K562 (cell line): ENCODE results near the gene UBE2G2. TPM values are rescaled to one million over a fixed set of nuclear protein-coding genes. Genes with fewer than 3 reads are reported as not detected.
A peak's percentile ranks its signal among the peaks of the same experiment; 100 is the strongest.

Experiments
- ATF1 ChIP-seq, 2 experiments: fragments of 450-650 bp in 1 of 2; IDR thresholded peaks; 2 replicates each; pipeline ENCODE4 v1.6.1; 2016; ENCODE audit warnings: missing compliant biosample characterization in 1 of 2, missing genetic modification characterization in 1 of 2
- BDP1 ChIP-seq: IDR thresholded peaks from 3 replicates; pipeline ENCODE4 v1.6.1; 2011; ENCODE audit not compliant: insufficient read length, insufficient read depth
- CREB1 ChIP-seq, 2 experiments: sonication (generic) in 1 of 2; formaldehyde crosslinking in 1 of 2; IDR thresholded peaks; 2 replicates each; pipeline versions ENCODE4 v1.6.1 to v1.8.0; 2012 to 2022; ENCODE audit warnings: inconsistent platforms in 1 of 2, mild to moderate bottlenecking in 1 of 2, missing genetic modification reagents in 1 of 2, moderate library complexity in 1 of 2
- EP400 ChIP-seq: fragments of 450-650 bp; IDR thresholded peaks from 2 replicates; pipeline ENCODE4 v1.6.1; 2017; ENCODE audit warnings: antibody characterized with exemption, mild to moderate bottlenecking, moderate library complexity
- FOXK2 ChIP-seq, 2 experiments: fragments of 450-650 bp; IDR thresholded peaks in 1 of 2; conservative IDR thresholded peaks in 1 of 2; 2 replicates each; pipeline ENCODE4 v1.6.1; 2016; ENCODE audit warnings: low read depth in 2 of 2, mild to moderate bottlenecking in 1 of 2
- HNRNPK ChIP-seq: fragments of 200-400 bp; formaldehyde crosslinking; IDR thresholded peaks from one replicate; pipeline ENCODE4 v1.6.1; 2018; ENCODE audit warnings: mild to moderate bottlenecking, low read depth, low read length; ENCODE audit not compliant: poor library complexity, severe bottlenecking
- POLR3A ChIP-seq: IDR thresholded peaks from 2 replicates; pipeline ENCODE4 v1.6.1; 2011; ENCODE audit warnings: borderline replicate concordance, mild to moderate bottlenecking, moderate library complexity; ENCODE audit not compliant: insufficient read length, insufficient read depth; ENCODE audit errors: extremely low read depth
- TBL1XR1 ChIP-seq, 2 experiments: IDR thresholded peaks; 2 replicates each; pipeline ENCODE4 v1.6.1; 2012; ENCODE audit warnings: improper control_type of control experiment in 2 of 2, low read length in 2 of 2, mild to moderate bottlenecking in 1 of 2
- TBP ChIP-seq: optimal IDR thresholded peaks from 2 replicates; pipeline ENCODE3; 2011; ENCODE audit warnings: low read depth, low read length, improper control_type of control experiment
- TOE1 ChIP-seq, 2 experiments: fragments of 450-650 bp in 1 of 2; sonication (generic) in 1 of 2; formaldehyde crosslinking in 1 of 2; IDR thresholded peaks; 2 replicates each; pipeline versions ENCODE4 v1.7.1 to v1.8.0; 2016 to 2022; ENCODE audit warnings: borderline replicate concordance in 2 of 2, mild to moderate bottlenecking in 2 of 2, antibody characterized with exemption in 1 of 2, inconsistent platforms in 1 of 2, low read depth in 1 of 2, missing genetic modification reagents in 1 of 2, moderate library complexity in 1 of 2
- YBX1 ChIP-seq: fragments of 450-650 bp; IDR thresholded peaks from 2 replicates; pipeline ENCODE4 v1.7.1; 2016; ENCODE audit warnings: mild to moderate bottlenecking
- ZBTB40 ChIP-seq, 2 experiments: fragments of 450-650 bp in 1 of 2; sonication (generic) in 1 of 2; formaldehyde crosslinking in 1 of 2; IDR thresholded peaks; 2 replicates each; pipeline versions ENCODE4 v1.7.1 to v1.9.0; 2016 to 2022; ENCODE audit warnings: inconsistent platforms in 1 of 2, mild to moderate bottlenecking in 1 of 2, missing genetic modification reagents in 1 of 2
- ZKSCAN1 ChIP-seq: fragments of 150-350 bp; IDR thresholded peaks from 2 replicates; pipeline ENCODE4 v1.6.1; 2016; ENCODE audit warnings: low read depth, low read length
- ZNF140 ChIP-seq: fragments of 250-450 bp; sonication (Bioruptor Pico); IDR thresholded peaks from 2 replicates; pipeline ENCODE4 v1.8.0; 2021; ENCODE audit warnings: moderate library complexity, mild to moderate bottlenecking, inconsistent platforms
- ZNF224 ChIP-seq: sonication (generic); formaldehyde crosslinking; IDR thresholded peaks from 2 replicates; pipeline ENCODE4 v1.8.0; 2022; ENCODE audit warnings: mild to moderate bottlenecking, missing genetic modification reagents
- ZNF324 ChIP-seq: fragments of 250-450 bp; sonication (Bioruptor Pico); IDR thresholded peaks from 2 replicates; pipeline ENCODE4 v1.4.0; 2020; ENCODE audit warnings: mild to moderate bottlenecking
- ZNF586 ChIP-seq: fragments of 450-650 bp; formaldehyde crosslinking; conservative IDR thresholded peaks from 2 replicates; pipeline ENCODE4 v1.4.0; 2020; ENCODE audit warnings: mild to moderate bottlenecking, moderate library complexity
- polyA plus RNA-seq, 8 experiments: library from polyadenylated mRNA; depleted of rRNA in 4 of 8; stranded (reverse) in 5 of 8; unstranded in 3 of 8; fragments of >200 nt; fragmentation: Nextera tagmentation in 2 of 8; fragmentation: Illumina TruSeq in 1 of 8; extraction: Ambion mirVana in 2 of 8; extraction: Trizol in 1 of 8; gene quantifications; 2 replicates each; pipeline versions ENCODE4 v1.2.1 to v1.2.3, GENCODE V29; 2011 to 2014; ENCODE audit warnings: inconsistent platforms in 1 of 8, missing spikeins in 1 of 8
- total RNA-seq, 7 experiments: library from RNA; depleted of rRNA in 6 of 7; stranded (reverse); fragments of >200 nt in 6 of 7; fragmentation: Illumina TruSeq in 2 of 7; extraction: Trizol in 2 of 7; gene quantifications; 2 replicates each; pipeline versions ENCODE4 v1.2.1 to v1.2.3, GENCODE V29; 2011 to 2021; ENCODE audit warnings: low replicate concordance in 1 of 7

The UBE2G2 gene
- total and polyA plus RNA-seq, 9 of the 15 experiments (the other 6 are each of a cell fraction or from before 2014, with no cell fraction given), result 47.5 to 225 (median 140) TPM

- TF ChIP-seq ZBTB40 (IDR thresholded peaks at IDR 0.05), result peak; percentile 99
- TF ChIP-seq ZBTB40 (CRISPR knock-in tag; IDR thresholded peaks at IDR 0.05), result no peak
- TF ChIP-seq ZNF324 (CRISPR knock-in tag), result no peak
- no peak for TF ChIP-seq POLR3A
- no peak; the same call in 1 of the 2 replicates for TF ChIP-seq ZKSCAN1
- peak in 1 of 2 experiments; percentile 28; a peak in 1 of 4 replicates for TF ChIP-seq FOXK2 (conservative IDR thresholded peaks at IDR 0.05 in 1 of 2, IDR thresholded peaks at IDR 0.05 in 1 of 2; ENCODE audit: low read depth in 2 of 2)
- TF ChIP-seq HNRNPK, result peak; percentile 61
- no peak for TF ChIP-seq BDP1
- peak; percentile 26 to 29; a peak in 1 of 4 replicates for TF ChIP-seq TBL1XR1 (IDR thresholded peaks at IDR 0.05; ENCODE audit: low read length in 2 of 2)
- 0 out of 2 replicates have a peak, but pooled peaks have one; percentile 16 for TF ChIP-seq CREB1 (IDR thresholded peaks at IDR 0.05)
- TF ChIP-seq CREB1 (CRISPR knock-in tag; IDR thresholded peaks at IDR 0.05), result peak; percentile 55
- no peak for TF ChIP-seq TOE1 (IDR thresholded peaks at IDR 0.05; ENCODE audit: borderline replicate concordance)
- TF ChIP-seq TOE1 (CRISPR knock-in tag; IDR thresholded peaks at IDR 0.05; ENCODE audit: borderline replicate concordance, low read depth), result no peak
- no peak for TF ChIP-seq ZNF224 (CRISPR knock-in tag)
- no peak for TF ChIP-seq ZNF586
- TF ChIP-seq ATF1 (CRISPR knock-in tag; IDR thresholded peaks at IDR 0.05), result no peak
- TF ChIP-seq ATF1 (tag; IDR thresholded peaks at IDR 0.05), result peak; percentile 68
- no peak for TF ChIP-seq ZNF140
- no peak for TF ChIP-seq YBX1
- peak; percentile 77 for TF ChIP-seq TBP
- TF ChIP-seq EP400, result peak; percentile 96
Observed at GRCh38 chr21:44801468-44802395, at the start of gene UBE2G2 (continued).
